ENCODE data around the gene COQ7.

Gene COQ7

DNA sequence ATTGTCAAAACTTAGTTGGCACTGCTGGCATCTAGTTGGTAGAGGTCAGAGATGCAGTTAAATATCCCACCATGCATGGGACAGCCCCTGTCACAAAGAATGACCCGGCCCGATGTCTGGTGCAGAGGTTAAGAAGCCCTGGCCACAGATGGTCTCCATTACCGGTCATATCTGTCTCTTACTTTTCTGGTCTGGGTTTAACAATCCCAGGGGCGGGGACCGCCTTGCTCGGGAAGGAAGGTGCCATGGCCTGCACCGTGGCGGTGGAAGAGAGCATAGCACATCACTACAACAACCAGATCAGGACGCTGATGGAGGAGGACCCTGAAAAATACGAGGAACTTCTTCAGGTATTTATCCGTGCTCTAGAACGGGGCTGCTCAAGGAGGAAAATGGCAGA is 8.1 kb downstream of the COQ7 start:
- Histone ChIP-seq H3K4me1 (ENCODE audit: control insufficient read depth in 1 of 2, insufficient read depth in 1 of 2, low read depth in 1 of 2, low read length in 1 of 2) (peaks cover 26 to 29% of the 10 kb centered on the region in 2 experiments), H3K4me3 (ENCODE audit: low read depth in 1 of 2, low read length in 1 of 2) (no peak overlapping the region), H3K9me3 (no peaks in the 10 kb centered on the region), H3K27me3 (no peaks in the 10 kb centered on the region), H3K27ac (no peak overlapping the region), H3K36me3 (peaks cover 21% of the 10 kb centered on the region)
- TF ChIP-seq, protein P1, sequence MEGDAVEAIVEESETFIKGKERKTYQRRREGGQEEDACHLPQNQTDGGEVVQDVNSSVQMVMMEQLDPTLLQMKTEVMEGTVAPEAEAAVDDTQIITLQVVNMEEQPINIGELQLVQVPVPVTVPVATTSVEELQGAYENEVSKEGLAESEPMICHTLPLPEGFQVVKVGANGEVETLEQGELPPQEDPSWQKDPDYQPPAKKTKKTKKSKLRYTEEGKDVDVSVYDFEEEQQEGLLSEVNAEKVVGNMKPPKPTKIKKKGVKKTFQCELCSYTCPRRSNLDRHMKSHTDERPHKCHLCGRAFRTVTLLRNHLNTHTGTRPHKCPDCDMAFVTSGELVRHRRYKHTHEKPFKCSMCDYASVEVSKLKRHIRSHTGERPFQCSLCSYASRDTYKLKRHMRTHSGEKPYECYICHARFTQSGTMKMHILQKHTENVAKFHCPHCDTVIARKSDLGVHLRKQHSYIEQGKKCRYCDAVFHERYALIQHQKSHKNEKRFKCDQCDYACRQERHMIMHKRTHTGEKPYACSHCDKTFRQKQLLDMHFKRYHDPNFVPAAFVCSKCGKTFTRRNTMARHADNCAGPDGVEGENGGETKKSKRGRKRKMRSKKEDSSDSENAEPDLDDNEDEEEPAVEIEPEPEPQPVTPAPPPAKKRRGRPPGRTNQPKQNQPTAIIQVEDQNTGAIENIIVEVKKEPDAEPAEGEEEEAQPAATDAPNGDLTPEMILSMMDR (IDR thresholded peaks at IDR 0.05) = no peak

DNA sequence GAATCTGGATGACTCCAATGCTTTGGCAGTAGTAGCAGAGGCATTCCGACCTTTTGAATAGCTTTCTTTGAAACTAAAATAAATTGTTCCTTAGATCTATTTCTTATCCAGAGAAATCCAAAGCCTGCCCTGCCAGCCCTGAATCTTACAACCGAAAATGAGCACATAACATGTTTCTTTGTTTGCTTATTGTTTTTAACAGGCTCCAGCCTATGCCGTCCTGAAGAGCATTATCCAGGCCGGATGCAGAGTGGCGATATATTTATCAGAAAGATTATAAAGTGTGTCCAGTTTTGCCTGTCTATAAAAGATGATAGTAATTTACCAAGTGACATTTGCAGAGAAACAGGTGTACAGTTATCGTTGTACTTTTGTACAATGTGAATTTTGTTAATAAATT is 10.5 kb downstream of the COQ7 start:
- H3K4me3 ChIP-seq (ENCODE audit: low read depth in 1 of 2, low read length in 1 of 2) = no peak overlapping the region
- peaks cover 15 to 18% of the 10 kb centered on the region in 2 experiments for H3K4me1 ChIP-seq (ENCODE audit: control insufficient read depth in 1 of 2, insufficient read depth in 1 of 2, low read depth in 1 of 2, low read length in 1 of 2)
- no peak overlapping the region for H3K27ac ChIP-seq
- TF ChIP-seq, protein P1 (IDR thresholded peaks at IDR 0.05) = no peak
- no peaks in the 10 kb centered on the region for H3K9me3 ChIP-seq
- H3K36me3 ChIP-seq = peaks cover 21% of the 10 kb centered on the region
- H3K27me3 ChIP-seq = no peaks in the 10 kb centered on the region

- peaks cover 6% of the 10 kb centered on the region for H3K36me3 ChIP-seq
- peaks cover 8 to 13% of the 10 kb centered on the region in 2 experiments for H3K4me1 ChIP-seq (ENCODE audit: control insufficient read depth in 1 of 2, insufficient read depth in 1 of 2, low read depth in 1 of 2, low read length in 1 of 2)
- no peak overlapping the region for H3K4me3 ChIP-seq (ENCODE audit: low read depth in 1 of 2, low read length in 1 of 2)
- H3K9me3 ChIP-seq = no peaks in the 10 kb centered on the region
- TF ChIP-seq, protein P1 (IDR thresholded peaks at IDR 0.05) = no peak
- H3K27ac ChIP-seq = no peak overlapping the region
- peaks cover 29% of the 10 kb centered on the region for H3K27me3 ChIP-seq
Measured at GRCh38 chr16:19083670-19084069, 16.3 kb downstream of the COQ7 start.

DNA sequence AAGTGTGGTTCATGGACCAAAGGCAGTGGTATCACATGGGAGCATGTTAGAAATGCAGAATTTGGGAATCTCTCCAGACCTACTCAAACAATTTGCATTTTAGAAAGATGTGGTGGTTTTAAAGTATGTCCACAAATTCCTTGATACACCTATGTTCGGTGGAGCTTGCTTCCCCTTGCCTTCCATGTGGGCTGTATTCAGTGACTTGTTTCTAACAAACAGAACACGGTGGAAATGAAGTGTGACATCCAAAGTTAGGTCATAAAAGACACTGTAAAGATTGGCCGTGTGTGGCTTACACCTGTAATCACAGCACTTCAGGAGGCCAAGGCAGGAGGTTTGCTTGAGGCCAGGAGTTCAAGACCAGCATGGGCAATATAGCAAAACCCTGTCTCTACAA is 16.7 kb downstream of the COQ7 start:
- Histone ChIP-seq H3K4me3 (ENCODE audit: low read depth in 1 of 2, low read length in 1 of 2) (no peak overlapping the region), H3K27ac (no peak overlapping the region), H3K9me3 (no peaks in the 10 kb centered on the region), H3K4me1 (ENCODE audit: control insufficient read depth in 1 of 2, insufficient read depth in 1 of 2, low read depth in 1 of 2, low read length in 1 of 2) (peaks cover 8 to 13% of the 10 kb centered on the region in 2 experiments), H3K27me3 (peaks cover 29% of the 10 kb centered on the region), H3K36me3 (peaks cover 1% of the 10 kb centered on the region)
- TF ChIP-seq, protein P1 (IDR thresholded peaks at IDR 0.05) = no peak

DNA sequence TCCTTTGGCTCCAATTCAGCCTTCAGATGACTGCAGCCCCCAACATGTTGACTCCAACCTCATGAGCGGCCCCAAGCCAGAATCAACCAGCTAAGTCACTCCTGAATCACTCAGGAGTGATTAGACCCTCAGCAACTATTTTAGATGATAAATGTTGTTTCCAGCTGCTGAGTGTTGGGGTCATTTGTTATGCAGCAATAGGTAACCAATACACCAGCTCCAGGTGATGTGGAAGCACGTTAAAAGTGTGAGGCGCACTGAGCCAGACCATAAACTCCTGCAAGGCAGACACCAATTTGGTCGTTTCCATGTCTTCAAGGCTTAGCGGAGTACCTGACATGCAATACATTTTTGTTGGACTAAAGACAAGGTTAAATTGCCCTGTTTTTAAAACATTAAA is 17.5 kb downstream of the COQ7 start:
- H3K9me3 ChIP-seq = no peaks in the 10 kb centered on the region
- H3K4me1 ChIP-seq (ENCODE audit: control insufficient read depth in 1 of 2, insufficient read depth in 1 of 2, low read depth in 1 of 2, low read length in 1 of 2) = peaks cover 8 to 13% of the 10 kb centered on the region in 2 experiments
- H3K27me3 ChIP-seq = peaks cover 29% of the 10 kb centered on the region
- no peak overlapping the region for H3K27ac ChIP-seq
- H3K36me3 ChIP-seq = no peaks in the 10 kb centered on the region
- no peak overlapping the region for H3K4me3 ChIP-seq (ENCODE audit: low read depth in 1 of 2, low read length in 1 of 2)
- TF ChIP-seq, protein P1 (IDR thresholded peaks at IDR 0.05) = no peak
